HepG2 (cell line): ENCODE data around the gene ARHGEF26. TPM values are rescaled to one million over a fixed set of nuclear protein-coding genes. Genes with fewer than 3 reads are reported as not detected.
A peak's percentile ranks its signal among the peaks of the same experiment; 100 is the strongest.

Experiments used
- AGO1 ChIP-seq: fragments of 200-400 bp; formaldehyde crosslinking; IDR thresholded peaks from 2 replicates; pipeline ENCODE4 v1.6.1; 2017; ENCODE audit warnings: mild to moderate bottlenecking, low read depth, low read length, moderate library complexity; ENCODE audit not compliant: poor library complexity, severe bottlenecking
- ETV6 ChIP-seq: sonication (generic); formaldehyde crosslinking; conservative IDR thresholded peaks from 2 replicates; pipeline ENCODE4 v1.4.0; 2020; ENCODE audit warnings: missing genetic modification reagents
- FOXA3 ChIP-seq: IDR thresholded peaks from 2 replicates; pipeline ENCODE4 v1.6.1; 2016; ENCODE audit warnings: missing genetic modification reagents, missing compliant biosample characterization
- FOXC1 ChIP-seq: sonication (generic); formaldehyde crosslinking; IDR thresholded peaks from 2 replicates; pipeline ENCODE4 v1.8.0; 2022; ENCODE audit warnings: mild to moderate bottlenecking, missing genetic modification reagents, borderline replicate concordance
- NFKBIZ ChIP-seq: IDR thresholded peaks from 2 replicates; pipeline ENCODE4 v1.6.1; 2018; ENCODE audit warnings: missing genetic modification reagents, missing compliant biosample characterization
- PHF8 ChIP-seq: sonication (generic); formaldehyde crosslinking; IDR thresholded peaks from 2 replicates; pipeline ENCODE4 v1.5.0; 2020; ENCODE audit warnings: missing genetic modification reagents
- ZHX1 ChIP-seq: sonication (generic); formaldehyde crosslinking; IDR thresholded peaks from 2 replicates; pipeline ENCODE4 v1.8.1; 2022; ENCODE audit warnings: low read depth, mild to moderate bottlenecking, missing genetic modification reagents
- ZNF407 ChIP-seq: sonication (generic); formaldehyde crosslinking; IDR thresholded peaks from one replicate; pipeline ENCODE4 v1.5.1; 2020; ENCODE audit warnings: mild to moderate bottlenecking, missing genetic modification reagents; ENCODE audit errors: not compliant biosample characterization
- ZNF451 ChIP-seq: sonication (generic); formaldehyde crosslinking; IDR thresholded peaks from 2 replicates; pipeline ENCODE4 v1.5.0; 2020; ENCODE audit warnings: mild to moderate bottlenecking, missing genetic modification reagents
- polyA plus RNA-seq, 8 experiments: library from polyadenylated mRNA; depleted of rRNA in 3 of 8; stranded (reverse) in 7 of 8; unstranded in 1 of 8; fragments of >200 nt; fragmentation: Illumina TruSeq in 4 of 8; extraction: Trizol in 4 of 8; gene quantifications; 2 replicates each; pipeline versions ENCODE4 v1.2.1 to v1.2.3, GENCODE V29; 2011 to 2016; ENCODE audit warnings: low read depth in 4 of 8, missing spikeins in 1 of 8, mixed read lengths in 1 of 8; ENCODE audit not compliant: insufficient read depth in 1 of 8
- total RNA-seq, 5 experiments: library from RNA; depleted of rRNA; stranded (reverse); fragments of >200 nt; fragmentation: Illumina TruSeq; extraction: Trizol; gene quantifications; 2 replicates each; pipeline ENCODE4 v1.2.3, GENCODE V29; 2016; ENCODE audit warnings: low read depth in 1 of 5
- TF ChIP-seq, protein P1 (sequence below): sonication (generic); formaldehyde crosslinking; IDR thresholded peaks from 2 replicates; pipeline ENCODE4 v1.4.0; 2020; ENCODE audit warnings: missing genetic modification reagents, borderline replicate concordance
- TF ChIP-seq, protein P2 (sequence below): sonication (generic); formaldehyde crosslinking; IDR thresholded peaks from 2 replicates; pipeline ENCODE4 v1.9.0; 2022; ENCODE audit warnings: low read depth, missing genetic modification reagents

The ARHGEF26 gene
- total and polyA plus RNA-seq, 2 of the 13 experiments (the other 11 are each of a cell fraction or from before 2014, with no cell fraction given) = 0.74 to 6.1 TPM

GRCh38 chr3:154120961-154121700, at the start of gene ARHGEF26 (continued):
- TF ChIP-seq, protein P1, sequence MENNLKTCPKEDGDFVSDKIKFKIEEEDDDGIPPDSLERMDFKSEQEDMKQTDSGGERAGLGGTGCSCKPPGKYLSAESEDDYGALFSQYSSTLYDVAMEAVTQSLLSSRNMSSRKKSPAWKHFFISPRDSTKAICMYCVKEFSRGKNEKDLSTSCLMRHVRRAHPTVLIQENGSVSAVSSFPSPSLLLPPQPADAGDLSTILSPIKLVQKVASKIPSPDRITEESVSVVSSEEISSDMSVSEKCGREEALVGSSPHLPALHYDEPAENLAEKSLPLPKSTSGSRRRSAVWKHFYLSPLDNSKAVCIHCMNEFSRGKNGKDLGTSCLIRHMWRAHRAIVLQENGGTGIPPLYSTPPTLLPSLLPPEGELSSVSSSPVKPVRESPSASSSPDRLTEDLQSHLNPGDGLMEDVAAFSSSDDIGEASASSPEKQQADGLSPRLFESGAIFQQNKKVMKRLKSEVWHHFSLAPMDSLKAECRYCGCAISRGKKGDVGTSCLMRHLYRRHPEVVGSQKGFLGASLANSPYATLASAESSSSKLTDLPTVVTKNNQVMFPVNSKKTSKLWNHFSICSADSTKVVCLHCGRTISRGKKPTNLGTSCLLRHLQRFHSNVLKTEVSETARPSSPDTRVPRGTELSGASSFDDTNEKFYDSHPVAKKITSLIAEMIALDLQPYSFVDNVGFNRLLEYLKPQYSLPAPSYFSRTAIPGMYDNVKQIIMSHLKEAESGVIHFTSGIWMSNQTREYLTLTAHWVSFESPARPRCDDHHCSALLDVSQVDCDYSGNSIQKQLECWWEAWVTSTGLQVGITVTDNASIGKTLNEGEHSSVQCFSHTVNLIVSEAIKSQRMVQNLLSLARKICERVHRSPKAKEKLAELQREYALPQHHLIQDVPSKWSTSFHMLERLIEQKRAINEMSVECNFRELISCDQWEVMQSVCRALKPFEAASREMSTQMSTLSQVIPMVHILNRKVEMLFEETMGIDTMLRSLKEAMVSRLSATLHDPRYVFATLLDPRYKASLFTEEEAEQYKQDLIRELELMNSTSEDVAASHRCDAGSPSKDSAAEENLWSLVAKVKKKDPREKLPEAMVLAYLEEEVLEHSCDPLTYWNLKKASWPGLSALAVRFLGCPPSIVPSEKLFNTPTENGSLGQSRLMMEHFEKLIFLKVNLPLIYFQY (CRISPR knock-in tag) = no peak
- TF ChIP-seq ZNF407 (CRISPR knock-in tag) (no peak), ETV6 (CRISPR knock-in tag) (no peak), FOXA3 (CRISPR knock-in tag) (no peak), AGO1 (no peak), ZNF451 (CRISPR knock-in tag) (0 out of 2 replicates have a peak, but pooled peaks have one; percentile 48), NFKBIZ (CRISPR knock-in tag) (no peak), ZHX1 (CRISPR knock-in tag) (0 out of 2 replicates have a peak, but pooled peaks have one; percentile 20), PHF8 (CRISPR knock-in tag) (peak; percentile 61), FOXC1 (CRISPR knock-in tag) (peak; percentile 44; the same call in 1 of the 2 replicates)
- TF ChIP-seq, protein P2, sequence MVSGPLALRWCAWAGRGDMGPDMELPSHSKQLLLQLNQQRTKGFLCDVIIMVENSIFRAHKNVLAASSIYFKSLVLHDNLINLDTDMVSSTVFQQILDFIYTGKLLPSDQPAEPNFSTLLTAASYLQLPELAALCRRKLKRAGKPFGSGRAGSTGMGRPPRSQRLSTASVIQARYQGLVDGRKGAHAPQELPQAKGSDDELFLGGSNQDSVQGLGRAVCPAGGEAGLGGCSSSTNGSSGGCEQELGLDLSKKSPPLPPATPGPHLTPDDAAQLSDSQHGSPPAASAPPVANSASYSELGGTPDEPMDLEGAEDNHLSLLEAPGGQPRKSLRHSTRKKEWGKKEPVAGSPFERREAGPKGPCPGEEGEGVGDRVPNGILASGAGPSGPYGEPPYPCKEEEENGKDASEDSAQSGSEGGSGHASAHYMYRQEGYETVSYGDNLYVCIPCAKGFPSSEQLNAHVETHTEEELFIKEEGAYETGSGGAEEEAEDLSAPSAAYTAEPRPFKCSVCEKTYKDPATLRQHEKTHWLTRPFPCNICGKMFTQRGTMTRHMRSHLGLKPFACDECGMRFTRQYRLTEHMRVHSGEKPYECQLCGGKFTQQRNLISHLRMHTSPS (CRISPR knock-in tag) = no peak
